Pulmonary artery endothelial cell (primary cell): ENCODE data around the gene VSTM2B. TPM values are rescaled to one million over a fixed set of nuclear protein-coding genes. Genes with fewer than 3 reads are reported as not detected.

Experiments used
- DNase-seq: peaks from one replicate; pipeline ENCODE4 v3.0.0-alpha.2; 2011; ENCODE audit warnings: low read depth, low spot score
- total RNA-seq: library from RNA; depleted of rRNA; stranded (reverse); fragments of >200 nt; gene quantifications from 2 replicates; pipeline ENCODE4 v1.2.3, GENCODE V29; 2014

The VSTM2B gene
- total RNA-seq, 1 donor from 2014 or later: not detected

DNA sequence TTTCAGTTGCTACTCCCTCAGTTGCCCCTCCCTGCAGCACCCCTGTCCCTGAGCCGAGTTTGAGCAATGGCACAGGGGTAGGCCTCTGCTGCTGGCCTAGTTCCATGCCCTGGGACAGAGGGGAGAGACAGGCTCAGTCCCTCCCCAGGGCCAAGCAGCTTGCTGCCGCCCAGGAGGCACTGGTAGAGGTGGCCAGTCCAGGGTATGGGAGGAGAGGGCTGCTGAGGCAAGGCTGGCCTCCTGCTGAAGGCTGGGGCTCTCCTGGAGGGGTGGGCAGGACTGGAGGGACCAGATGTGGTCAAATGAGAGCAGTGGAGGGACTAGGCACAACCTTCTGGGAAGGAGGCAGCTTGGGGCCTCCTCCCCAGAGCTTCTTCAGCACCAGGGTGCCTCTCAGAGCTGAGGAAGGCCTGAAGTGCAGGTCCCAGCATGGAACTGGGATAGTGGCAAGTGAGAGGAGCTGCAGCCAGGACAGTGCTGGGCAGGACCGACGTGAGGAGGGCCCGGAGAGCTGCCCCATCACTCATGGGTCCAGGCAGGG, 29.8 kb upstream of the VSTM2B start:
- DNase-seq: no peak

DNA sequence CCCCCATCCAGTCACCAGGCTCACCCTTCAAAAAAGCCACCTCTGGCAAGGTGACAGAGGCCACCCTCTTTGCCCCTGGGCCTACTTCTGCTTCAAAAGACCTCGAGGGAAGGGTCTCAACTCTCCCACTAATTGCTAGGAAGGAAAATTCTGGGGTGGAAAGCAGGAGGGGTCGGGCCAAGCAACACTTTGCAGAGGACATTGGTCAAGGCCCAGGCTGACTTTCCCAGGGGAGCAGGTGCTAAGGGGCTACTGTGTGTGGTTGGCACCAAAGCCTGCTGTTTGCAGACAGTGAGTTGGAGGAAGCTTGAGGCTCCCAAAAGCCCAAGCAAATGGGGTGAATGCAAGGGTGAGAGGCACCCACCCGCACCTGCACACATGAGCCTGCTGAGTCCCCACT, 28.6 kb upstream of the VSTM2B start:
- no peak for DNase-seq

DNA sequence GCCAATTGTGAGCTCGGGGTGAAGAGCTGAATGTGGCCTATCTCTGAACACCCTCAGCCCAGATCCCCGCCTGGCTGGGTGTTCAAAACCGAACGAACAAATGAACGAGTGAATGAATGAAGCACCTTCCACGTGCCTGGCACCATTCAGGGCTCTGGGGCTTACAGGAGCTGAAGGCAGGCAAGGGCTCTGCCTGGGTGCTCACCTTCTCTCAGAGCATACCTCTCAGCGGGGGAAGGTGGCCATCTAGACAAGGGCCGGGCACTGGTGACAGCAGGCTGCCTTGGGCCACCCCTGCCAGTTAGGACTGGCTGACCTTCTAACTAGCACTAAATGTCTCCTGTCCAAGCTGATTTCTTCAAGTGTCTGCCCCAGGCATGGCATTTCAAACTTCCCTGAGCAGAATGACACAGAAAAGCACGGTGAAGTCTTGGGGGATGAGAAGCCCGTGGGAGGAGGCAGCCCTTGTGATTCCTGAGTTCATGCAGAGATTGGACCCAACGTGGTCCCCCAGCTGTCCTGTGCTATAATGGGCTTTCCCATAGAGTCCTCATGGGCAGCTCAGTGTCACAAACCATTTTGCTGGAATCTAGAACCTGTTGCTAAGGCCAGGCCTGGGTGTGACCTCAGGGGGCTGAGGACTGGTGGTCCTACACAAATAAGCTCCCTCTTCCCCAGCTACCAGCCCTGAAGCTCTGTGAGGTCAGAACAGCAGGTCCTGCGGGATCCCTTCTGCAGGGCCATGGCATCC, 27.9 kb upstream of the VSTM2B start:
- DNase-seq: no peak

DNA sequence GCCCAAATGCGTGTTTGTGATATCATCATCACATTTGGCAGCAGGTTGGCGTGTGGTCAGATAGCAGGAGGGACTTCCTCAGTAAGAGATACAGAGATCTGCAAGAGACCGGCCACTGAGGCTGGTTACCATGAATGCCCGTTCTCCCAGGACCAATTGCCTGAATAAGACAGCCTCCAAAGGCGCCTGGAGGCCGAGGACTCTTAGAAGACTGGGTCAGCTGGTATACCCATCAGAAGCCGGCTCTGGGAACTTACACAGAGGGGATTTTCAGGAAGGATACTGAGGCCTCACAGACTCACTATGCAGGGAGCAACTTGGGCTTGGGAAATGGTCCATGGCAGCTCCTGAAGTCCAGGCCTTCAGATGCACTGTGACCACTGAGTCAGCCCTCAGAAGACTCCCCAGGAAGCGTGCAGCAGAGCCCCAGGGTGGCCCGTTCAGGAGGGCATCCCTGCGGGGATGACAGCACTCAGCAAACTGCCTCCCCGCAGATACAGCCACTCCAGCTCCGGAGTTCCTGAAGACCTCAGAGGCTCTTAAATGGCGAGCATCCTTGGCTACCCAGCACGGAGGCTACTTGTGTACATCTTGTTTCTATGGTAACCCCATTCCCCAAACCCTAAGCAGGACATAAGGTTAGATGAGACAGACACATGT, 26.4 kb upstream of the VSTM2B start:
- no peak for DNase-seq

DNA sequence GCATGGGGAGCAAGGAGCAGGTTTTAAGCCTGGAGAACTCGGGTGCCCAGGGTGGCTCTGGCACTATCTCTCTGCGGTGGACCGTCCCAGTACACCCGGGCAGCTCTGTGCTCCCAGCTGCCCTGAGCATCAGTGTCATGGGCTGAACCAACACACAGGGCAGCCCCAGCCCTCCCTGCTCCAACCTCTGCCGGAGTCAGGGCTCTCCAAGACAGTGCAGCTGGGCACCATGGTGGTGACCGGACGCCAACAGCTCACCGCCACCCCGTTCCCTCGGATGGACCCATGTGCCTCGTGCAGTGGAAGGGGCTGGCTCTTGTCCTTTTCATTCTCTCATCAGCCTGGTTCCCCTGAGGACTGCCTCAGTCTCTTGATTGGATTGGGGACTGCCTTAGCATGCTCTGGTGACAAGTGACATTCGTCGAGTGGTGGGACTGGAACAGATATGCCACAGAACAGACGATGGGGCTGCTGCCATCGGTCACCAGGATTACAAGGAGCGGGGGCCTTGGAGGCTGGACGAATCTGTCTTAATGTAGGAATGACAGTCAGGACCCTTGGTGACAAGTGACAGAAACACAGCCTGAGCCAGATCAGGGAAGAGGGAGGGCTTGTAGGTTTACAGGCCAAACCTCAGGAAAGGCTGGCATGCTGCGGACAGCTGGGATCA, 25.7 kb upstream of the VSTM2B start:
- no peak for DNase-seq

DNA sequence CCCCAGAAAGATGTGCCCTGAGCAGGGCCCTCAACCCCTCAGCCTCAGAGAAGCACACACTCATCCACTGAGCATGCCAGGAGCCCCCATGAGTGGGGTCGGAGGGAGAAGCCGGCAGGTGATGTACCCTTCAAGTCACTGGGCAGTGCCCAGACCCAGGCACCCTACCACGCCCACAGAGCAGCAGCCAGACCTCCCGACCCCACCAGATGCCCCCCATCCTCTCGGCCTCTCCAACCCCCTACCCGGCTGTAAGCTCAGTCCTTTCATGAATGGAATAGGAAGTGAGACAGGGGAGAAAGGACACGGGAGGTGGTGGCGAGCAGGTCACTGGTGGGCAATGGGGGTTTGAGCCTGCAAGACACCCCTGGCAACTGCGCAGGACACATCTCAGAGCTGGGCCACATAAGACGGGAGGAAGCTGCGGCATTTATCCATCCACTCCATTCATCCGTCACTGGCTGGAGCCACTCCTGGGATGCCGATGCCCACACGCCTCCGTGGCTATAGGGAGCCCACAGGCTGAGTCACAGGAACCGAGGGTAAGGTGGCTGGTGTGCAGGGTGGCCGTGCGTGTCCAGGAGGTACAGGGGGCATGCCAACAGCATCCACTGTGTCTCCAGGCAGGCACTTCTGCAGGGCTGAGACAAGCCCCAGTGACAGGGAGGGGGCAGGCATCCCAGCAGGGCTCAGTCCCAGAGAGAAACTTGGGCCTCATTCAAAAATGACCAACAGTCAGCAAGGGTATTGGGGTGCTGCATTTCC, 23.8 kb upstream of the VSTM2B start:
- DNase-seq: no peak

DNA sequence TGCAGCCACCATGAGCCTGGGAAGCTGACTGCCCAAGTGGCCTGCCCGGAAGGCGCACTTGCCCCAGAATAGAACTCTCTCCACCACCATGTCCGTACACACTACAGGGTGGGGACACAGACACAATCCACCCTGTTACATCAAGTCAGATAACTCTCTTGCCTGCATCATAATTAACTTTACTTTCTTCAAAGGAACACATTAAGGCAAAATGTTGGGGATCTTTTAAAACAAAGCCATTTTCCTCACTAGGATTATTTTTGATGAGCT, 23.3 kb upstream of the VSTM2B start:
- no peak for DNase-seq

DNA sequence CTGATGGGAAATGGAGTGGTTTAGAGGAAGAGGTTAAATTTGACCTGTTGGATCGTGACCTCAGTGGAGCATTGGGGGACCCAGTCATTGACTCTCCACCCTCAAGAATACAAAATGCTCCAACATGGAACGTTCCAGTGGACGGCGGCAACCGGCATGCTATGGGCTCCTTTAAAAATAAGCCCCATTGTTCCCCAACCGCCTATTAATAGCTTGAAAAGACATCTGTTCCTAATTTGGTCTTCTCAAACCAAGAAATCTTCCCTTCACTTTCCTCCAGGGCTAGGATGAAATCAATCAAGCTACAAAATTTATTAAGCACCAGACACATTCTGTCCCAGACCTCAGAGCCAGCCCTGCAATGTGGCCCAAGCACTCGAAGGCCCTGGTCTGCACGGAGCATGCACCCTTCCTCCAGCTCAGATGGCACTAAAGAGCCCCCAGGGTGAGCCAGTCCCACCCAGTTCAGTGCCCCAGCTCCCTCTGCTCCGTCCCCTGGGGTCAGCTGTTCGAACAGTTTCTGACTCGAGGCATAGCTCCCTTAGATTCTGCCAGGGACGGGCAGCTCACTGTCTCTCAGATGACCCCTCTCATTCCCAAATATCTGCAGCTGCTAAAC, 22.5 kb upstream of the VSTM2B start:
- no peak for DNase-seq

DNA sequence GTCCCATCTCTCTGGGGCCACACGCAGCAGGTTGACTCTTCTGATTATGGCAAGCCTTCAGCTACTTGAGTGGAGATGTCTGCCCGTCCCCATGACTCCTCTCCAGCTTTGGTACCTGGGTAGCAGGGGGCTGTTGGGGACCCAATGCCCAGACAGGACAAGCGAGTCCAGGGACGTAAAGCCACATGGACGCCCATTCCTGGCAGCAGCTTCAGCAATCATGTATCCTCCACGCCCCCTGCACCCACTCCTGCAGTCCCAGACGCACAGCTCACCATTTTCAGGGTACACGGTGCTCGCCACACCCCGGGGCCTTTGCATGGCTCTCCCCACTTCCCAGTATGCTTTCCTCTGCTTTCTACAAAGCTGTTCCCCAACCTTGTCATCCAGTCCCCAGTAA, 22.0 kb upstream of the VSTM2B start:
- DNase-seq: no peak

DNA sequence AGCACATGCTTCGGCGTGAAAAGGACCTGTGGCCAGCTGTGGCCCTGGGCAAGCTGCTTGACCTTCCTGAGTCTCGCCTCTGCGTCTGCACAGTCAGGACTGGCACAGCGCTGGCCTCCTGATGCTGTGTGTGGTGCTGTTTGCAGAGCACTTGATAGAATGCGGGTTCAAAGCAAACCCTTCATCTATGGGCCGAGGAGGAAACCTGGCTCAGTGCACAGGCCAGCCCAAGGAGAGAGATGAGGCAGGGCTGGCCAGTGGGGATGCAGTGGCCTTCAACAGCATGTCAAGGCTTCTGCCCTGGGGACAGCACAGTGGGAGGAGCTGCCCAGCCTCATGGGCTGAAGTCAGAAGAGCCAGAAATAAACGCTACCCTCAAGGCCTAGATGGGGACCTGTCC, 21.3 kb upstream of the VSTM2B start:
- DNase-seq: no peak

DNA sequence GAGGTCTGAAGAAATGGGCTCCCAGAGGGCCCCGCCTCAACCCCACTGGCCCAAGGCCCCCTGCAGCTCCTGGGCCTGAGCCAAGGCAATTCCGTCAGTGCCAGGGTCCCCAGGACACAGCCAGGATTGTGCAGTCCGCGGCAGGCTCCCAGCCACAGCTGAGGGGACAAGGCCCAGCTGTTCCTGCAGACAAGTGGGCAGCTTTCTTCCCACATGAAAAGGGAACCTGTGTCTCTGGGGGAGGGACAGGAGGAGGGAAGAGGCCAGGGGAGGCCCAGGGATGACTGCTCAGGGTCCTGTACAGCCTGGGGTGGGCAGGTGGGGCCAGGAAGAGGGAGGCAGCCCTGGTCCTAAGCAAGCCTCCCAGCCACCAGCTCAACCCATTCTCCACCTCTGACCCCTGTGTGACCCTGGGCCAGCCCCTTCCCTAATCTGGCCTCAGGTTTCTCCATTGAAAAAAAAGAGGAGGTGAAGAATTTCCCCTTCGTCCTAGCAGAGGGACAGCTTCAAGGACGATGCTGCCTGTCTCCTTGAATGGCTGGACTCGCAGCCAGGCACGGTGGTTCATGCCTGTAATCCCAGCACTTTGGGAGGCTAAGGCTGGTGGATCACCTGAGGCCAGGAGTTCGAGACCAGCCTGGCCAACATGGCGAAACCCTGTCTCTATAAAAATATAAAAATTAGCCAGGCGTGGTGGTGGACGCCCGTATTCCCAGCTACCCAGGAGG, 20.5 kb upstream of the VSTM2B start:
- no peak for DNase-seq

DNA sequence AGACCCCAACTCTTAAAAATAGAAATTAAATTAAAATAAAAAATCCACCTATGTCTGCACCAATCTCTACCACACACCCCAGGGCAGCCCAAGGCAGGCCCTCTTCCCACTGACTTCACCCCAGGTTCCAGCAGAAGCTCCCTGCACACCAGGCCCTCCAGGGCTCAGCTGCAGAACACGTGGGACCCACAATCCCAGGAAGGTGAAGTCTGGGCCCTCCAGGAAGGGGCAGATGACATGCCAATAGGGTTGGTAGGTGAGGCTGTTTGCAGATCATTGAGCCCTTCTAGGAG, 19.2 kb upstream of the VSTM2B start:
- DNase-seq: no peak

DNA sequence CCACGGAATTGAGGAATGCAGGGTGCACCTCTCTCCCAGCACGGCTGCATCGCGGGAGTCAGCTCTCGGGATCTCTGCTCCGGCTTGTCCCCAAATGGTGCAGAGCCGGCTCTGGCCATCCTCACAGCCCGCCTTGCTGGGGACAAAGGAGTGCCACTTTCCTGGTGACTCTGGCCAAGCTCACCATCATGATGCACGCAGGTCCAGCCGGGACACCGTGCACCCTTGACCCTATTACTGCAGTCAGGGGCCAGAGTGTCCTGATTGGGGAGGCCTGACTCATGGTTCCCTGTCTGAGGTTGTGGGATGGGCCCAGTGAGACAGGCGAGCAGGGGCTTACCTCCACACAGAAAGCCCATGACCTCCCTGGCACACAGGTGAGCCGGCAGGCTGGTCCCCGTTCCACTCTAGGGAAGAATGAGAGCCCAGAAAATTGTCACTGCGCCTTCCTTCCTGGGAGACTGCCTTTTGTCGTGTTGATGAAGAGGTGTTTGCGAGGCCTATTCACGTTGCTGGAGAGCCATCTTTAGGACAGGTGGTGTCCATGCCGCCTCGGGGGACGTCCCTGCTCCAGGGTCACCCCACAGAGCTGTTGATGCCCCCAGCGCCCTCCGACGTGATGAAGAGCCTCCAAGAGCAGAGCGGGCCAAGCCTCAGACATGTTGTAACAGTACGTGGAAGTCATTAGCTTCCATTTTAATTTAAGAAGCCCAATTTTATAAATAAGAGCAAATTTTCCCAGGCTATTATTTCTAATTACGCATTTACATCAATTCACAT, 18.5 kb upstream of the VSTM2B start:
- DNase-seq: no peak

DNA sequence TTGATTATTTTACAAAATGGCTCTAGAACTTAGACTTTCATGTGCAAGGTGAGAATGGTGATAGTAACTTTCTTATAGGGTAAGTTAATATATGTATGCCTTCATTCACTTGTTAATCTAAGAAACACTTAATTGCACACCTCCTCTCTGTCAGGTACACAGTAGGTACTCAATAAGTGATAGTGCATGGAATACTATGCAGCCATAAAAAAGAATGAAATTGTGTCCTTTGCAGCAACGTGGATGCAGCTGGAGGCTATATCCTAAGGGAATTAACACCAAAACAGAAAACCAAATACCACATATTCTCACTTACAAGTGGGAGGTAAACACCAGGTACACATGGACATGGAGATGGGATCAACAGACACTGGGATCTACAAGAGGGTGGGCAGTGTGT, 17.6 kb upstream of the VSTM2B start:
- no peak for DNase-seq

DNA sequence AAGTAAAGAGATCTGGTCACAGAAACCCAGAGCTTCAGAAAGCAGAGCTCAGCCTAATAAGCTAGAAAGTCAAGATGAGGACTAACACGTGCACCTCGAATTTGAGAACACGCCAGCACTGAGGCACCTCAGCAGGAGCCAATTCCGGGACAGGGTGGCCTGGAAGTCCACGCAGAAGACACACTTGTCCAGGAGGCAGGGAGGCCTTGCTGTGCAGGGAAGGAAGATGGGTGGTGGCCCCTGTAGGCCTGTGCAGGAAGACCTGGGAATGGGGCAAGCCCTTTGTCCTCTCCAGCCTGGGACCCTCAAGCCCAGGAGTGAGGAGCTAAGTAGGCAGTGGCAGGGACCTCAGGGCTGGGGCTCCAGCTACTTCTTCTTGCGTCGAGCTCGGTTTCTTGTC, 16.3 kb upstream of the VSTM2B start:
- DNase-seq: no peak

DNA sequence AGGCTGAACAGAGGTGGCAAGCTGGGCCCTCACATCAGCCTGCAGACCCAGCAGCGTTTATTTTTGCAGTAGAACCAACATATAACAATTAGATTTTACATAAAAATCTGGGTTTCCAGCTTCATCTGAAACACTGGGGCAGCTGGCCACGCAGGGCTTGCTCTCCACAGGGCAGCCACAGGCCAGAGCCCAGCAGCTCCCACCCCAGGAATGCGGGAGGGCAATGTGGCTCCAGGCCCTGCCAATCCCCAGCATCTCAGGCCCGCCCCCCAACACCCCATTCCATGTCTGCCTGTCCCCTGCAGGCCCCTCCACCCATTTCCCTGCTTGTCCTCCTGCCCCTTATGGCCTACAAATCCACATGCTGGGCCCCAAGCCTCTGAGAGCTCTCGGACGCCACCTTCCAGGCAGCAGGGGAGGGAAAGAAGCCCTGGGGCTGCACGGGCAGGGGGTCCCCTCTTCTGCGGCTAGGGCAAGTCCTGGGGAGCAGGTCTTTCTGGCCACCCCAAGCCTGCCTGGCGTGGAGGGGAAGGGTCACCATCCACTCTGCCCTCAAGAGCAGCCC, 15.0 kb upstream of the VSTM2B start:
- no peak for DNase-seq

DNA sequence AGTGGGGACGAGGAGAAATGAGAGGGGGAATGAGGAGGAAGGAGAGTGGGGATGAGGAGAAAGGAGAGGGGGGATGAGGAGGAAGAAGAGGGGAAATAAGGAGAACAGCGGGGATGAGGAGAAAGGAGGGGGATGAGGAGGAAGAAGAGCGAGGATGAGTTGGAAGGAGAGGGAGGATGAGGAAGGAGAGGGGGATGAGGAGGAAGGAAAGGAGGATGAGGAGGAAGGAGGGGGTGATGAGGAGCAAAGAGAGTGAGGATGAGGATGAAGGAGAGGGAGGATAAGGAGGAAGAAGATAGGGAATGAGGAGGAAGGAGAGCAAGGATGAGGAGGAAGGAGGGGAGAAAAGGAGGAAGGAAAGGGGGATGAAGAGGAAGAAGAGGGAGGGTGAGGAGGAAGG, 14.0 kb upstream of the VSTM2B start:
- no peak for DNase-seq

DNA sequence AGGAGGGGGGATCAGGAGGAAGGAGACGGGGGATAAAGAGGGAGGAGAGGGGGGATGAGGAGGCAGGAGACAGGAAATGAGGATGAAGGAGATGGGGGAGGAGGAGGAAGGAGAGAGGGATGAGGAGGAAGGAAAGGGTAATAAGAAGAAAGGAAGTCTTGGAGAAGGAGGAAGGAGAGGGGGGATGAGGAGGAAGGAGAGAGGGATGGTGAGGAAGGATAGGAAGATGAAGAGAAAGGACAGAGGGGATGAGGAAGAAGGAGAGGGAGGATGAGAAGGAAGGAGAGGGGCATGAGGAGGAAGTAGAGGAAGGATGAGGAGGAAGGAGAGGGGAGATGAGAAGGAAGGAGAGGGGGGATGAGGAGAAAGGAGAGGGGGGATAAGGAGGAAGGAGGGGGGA, 13.0 kb upstream of the VSTM2B start:
- no peak for DNase-seq

DNA sequence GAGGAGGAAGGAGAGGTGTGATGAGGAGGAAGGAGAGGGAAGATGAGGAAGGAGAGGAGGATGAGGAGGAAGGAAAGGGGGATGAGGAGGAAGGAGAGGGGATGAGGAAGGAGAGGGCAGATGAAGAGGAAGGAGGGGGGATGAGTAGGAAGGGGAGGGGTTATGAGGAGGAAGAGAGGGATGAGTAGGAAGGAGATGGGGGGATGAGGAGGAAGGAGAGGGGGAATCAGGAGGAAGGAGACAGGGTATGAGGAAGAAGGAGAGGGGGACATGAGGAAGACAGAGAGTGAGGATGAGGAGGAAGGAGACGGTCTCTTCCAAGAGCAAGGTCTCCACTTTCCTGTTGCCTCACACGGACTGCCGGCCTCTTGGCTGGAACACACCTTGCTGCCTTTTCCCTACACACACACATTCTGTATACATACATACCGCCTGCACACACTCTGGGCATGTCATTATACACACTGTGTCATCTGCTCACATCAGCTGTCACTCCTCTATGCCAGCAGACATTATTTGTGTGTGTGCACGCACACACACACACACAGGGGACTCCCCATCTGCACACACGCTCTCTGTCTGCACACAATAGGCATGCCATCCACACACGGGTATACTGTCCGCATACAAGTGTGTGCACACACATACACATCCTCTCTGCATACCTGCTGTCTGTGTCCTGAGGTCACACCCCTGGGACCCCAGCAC, 11.1 kb upstream of the VSTM2B start:
- no peak for DNase-seq
